Tibial nerve (tissue), 4 donors: ENCODE data around the gene CACNA1B. TPM values are rescaled to one million over a fixed set of nuclear protein-coding genes. Genes with fewer than 3 reads are reported as not detected.

Experiments
- DNase-seq, 2 donors: peaks; one replicate each; pipeline ENCODE4 v3.0.0-alpha.2; 2019; ENCODE audit warnings: low spot score in 2 of 2
- H3K27ac ChIP-seq, 4 donors: fragments of 200-600 bp; sonication (generic) in 3 of 4; one replicate each; pipeline ENCODE4 v1.5.1; 2017 to 2019; ENCODE audit warnings: mild to moderate bottlenecking in 1 of 4
- H3K27me3 ChIP-seq, 2 donors: fragments of 200-600 bp; sonication (generic) in 1 of 2; one replicate each; pipeline versions ENCODE4 v1.5.1 to v1.6.0; 2017 to 2019
- H3K36me3 ChIP-seq, 3 donors: fragments of 200-600 bp; sonication (generic); one replicate each; pipeline ENCODE4 v1.5.1; 2018 to 2019
- H3K4me1 ChIP-seq, 4 donors: fragments of 200-600 bp; sonication (generic) in 3 of 4; one replicate each; pipeline ENCODE4 v1.5.1; 2017 to 2019
- H3K4me3 ChIP-seq, 4 donors: fragments of 200-600 bp; sonication (generic) in 3 of 4; one replicate each; pipeline ENCODE4 v1.5.1; 2017 to 2019; ENCODE audit warnings: mild to moderate bottlenecking in 1 of 4, moderate library complexity in 1 of 4
- H3K9me3 ChIP-seq, 4 donors: fragments of 200-600 bp; sonication (generic) in 3 of 4; one replicate each; pipeline ENCODE4 v1.5.1; 2017 to 2019
- EP300 ChIP-seq, 2 donors: sonication (generic); formaldehyde crosslinking; IDR thresholded peaks; one replicate each; pipeline ENCODE4 v1.6.1; 2017; ENCODE audit warnings: antibody characterized with exemption in 2 of 2, mild to moderate bottlenecking in 1 of 2
- POLR2A ChIP-seq, 2 donors: fragments of 450-650 bp; IDR thresholded peaks; one replicate each; pipeline ENCODE4 v1.6.1; 2017; ENCODE audit warnings: antibody characterized with exemption in 2 of 2, mild to moderate bottlenecking in 2 of 2, moderate library complexity in 2 of 2
- WGBS, 2 donors: methylation state at CpG; one replicate each; pipeline ENCODE4 v1.1.5; 2018; 5-methylcytosine and 5-hydroxymethylcytosine counted together
- total RNA-seq, 4 donors: library from RNA; depleted of rRNA; stranded (reverse); fragments of >200 nt; gene quantifications; one replicate each; pipeline ENCODE4 v1.1.0, GENCODE V29; 2016
- TF ChIP-seq, protein P1 (sequence below), 5 experiments: fragments of 200-600 bp in 3 of 5; fragments of 450-650 bp in 2 of 5; sonication (generic) in 3 of 5; IDR thresholded peaks; one replicate each; pipeline ENCODE4 v1.5.1; 2016 to 2019; ENCODE audit warnings: antibody characterized with exemption in 5 of 5, mild to moderate bottlenecking in 3 of 5, moderate library complexity in 2 of 5

The CACNA1B gene
- total RNA-seq, 4 donors from 2014 or later = under 0.01 TPM; not detected in 2

DNA sequence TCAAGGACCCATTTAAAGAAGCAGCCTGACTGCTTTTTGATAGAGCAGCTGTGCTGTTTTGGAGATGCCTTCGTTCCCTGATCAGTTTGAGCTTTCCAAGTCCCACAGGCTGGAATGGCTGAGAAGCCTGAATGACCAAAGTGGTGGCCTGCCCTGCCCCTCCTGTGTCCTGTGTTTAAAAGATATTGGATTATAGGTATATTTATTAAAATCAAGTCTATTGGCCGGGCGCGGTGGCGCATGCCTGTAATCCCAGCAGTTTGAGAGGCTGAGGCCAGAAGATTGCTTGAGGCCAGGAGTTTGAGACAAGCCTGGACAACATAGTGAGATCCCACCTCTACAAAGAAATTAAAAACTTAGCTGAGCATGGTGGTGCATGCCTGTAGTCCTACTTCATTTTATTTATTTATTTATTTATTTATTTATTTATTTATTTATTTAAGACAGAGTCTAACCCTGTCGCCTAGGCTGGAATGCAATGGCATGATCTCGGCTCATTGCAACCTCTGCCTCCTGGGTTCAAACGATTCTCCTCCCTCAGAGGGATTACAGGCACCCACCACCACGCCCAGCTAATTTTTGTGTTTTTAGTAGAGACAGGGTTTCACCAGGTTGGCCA lies 87.7 kb downstream of the CACNA1B start:
- TF ChIP-seq POLR2A (IDR thresholded peaks at IDR 0.05) = no peak
- no peak for TF ChIP-seq EP300 (IDR thresholded peaks at IDR 0.05)
- TF ChIP-seq, protein P1, sequence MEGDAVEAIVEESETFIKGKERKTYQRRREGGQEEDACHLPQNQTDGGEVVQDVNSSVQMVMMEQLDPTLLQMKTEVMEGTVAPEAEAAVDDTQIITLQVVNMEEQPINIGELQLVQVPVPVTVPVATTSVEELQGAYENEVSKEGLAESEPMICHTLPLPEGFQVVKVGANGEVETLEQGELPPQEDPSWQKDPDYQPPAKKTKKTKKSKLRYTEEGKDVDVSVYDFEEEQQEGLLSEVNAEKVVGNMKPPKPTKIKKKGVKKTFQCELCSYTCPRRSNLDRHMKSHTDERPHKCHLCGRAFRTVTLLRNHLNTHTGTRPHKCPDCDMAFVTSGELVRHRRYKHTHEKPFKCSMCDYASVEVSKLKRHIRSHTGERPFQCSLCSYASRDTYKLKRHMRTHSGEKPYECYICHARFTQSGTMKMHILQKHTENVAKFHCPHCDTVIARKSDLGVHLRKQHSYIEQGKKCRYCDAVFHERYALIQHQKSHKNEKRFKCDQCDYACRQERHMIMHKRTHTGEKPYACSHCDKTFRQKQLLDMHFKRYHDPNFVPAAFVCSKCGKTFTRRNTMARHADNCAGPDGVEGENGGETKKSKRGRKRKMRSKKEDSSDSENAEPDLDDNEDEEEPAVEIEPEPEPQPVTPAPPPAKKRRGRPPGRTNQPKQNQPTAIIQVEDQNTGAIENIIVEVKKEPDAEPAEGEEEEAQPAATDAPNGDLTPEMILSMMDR (IDR thresholded peaks at IDR 0.05) = no peak
- Histone ChIP-seq H3K4me1 (no peaks in the 10 kb centered on the region), H3K27me3 (no peaks in the 10 kb centered on the region), H3K36me3 (no peaks in the 10 kb centered on the region), H3K9me3 (peaks cover 0 to 12% (median 0%) of the 10 kb centered on the region in 4 donors), H3K27ac (no peak overlapping the region), H3K4me3 (no peak overlapping the region)
- DNase-seq = no peak
- WGBS, 2 donors = 94 to 95% methylated on average over 9 of the region's 9 CpGs

DNA sequence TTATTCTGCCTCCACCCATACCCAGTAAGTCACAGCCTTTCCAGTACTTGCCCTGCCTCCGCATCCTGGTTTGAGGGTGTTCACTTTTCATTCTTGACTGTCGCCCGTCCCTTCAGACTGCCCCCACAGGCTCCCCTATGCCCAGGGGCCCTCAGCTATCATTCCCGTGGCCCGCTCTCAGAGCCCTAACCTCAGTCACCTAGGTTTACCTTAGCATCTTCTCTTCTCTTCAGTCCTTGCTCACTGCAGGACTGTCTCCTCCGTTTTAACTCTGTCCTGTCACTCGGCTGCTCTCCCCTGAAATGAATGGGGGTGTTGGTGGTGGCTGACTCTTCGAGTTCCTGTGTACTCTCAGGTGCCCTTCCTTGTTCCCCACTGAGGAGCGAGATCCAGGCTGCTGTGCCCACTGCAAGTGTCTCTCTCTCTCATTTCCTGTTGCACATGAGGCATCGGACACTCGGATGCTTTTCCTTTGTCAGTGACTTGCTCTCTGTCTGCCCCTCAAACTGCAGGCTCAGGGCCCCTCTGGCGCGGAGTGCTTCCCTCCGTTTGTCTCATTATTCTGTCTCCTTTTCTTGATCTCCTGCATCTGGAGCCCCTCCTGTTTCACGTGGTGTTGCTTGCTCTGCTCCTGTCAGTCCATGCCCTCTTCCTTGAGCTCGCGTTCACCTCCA lies 89.8 kb downstream of the CACNA1B start:
- Histone ChIP-seq H3K36me3 (no peaks in the 10 kb centered on the region), H3K4me3 (no peak overlapping the region), H3K27me3 (no peaks in the 10 kb centered on the region), H3K9me3 (peaks cover 0 to 12% (median 0%) of the 10 kb centered on the region in 4 donors), H3K4me1 (no peaks in the 10 kb centered on the region), H3K27ac (no peak overlapping the region)
- no peak for TF ChIP-seq POLR2A (IDR thresholded peaks at IDR 0.05)
- TF ChIP-seq, protein P1 (IDR thresholded peaks at IDR 0.05) = no peak
- TF ChIP-seq EP300 (IDR thresholded peaks at IDR 0.05) = no peak
- no peak for DNase-seq
- WGBS, 2 donors = 64 to 66% methylated on average over 17 of the region's 17 CpGs

DNA sequence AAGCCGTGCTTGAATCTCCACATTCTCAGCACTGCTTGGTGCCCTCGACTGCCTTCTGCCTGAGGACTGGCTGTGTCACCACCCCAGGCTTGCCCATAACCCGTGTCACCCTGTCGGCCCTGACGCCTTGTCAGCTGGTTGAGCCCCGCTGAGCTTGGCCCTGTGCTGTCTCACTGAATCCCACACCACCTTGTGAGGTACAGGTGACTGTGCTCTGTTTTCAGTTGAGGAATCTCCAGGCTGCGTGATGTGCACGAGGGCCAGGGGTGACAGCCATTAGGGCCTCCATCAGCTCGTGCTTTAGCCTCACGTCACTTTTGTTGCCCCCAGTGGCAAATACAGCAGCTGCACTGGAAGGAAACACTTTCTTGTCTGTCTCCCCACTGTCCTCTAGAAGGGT lies 90.7 kb downstream of the CACNA1B start:
- TF ChIP-seq EP300 (IDR thresholded peaks at IDR 0.05) (no peak), POLR2A (IDR thresholded peaks at IDR 0.05) (no peak)
- TF ChIP-seq, protein P1 (IDR thresholded peaks at IDR 0.05) = no peak
- 59 to 69% methylated on average over 10 of the region's 10 CpGs for WGBS, 2 donors
- H3K36me3 ChIP-seq = no peaks in the 10 kb centered on the region
- H3K27me3 ChIP-seq = no peaks in the 10 kb centered on the region
- H3K4me3 ChIP-seq = no peak overlapping the region
- H3K27ac ChIP-seq = no peak overlapping the region
- no peak for DNase-seq
- H3K9me3 ChIP-seq = peaks cover 0 to 8% (median 0%) of the 10 kb centered on the region in 4 donors
- no peaks in the 10 kb centered on the region for H3K4me1 ChIP-seq

DNA sequence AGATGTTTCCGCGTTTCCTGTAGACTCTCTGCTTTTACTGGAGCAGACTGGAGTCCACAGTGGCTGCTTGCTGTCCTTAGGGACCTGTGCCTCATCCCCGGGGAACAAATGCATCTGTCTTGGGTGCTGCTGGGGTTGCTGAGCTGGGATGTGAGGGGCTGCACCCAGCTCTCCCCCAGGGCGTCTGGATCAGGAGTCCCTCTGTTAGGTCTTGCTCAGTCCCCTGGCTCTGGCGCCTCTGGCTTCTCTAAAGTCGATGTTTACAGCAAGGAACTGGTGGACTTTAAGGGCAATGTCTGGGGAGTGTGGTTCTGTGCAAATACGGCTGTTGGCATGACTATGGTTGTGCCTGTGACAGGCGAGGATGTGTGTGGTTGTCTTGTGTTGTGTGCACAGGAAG lies 91.4 kb downstream of the CACNA1B start:
- 61 to 74% methylated on average over 7 to 8 of the region's 8 CpGs for WGBS, 2 donors
- Histone ChIP-seq H3K4me1 (no peaks in the 10 kb centered on the region), H3K27me3 (no peaks in the 10 kb centered on the region), H3K4me3 (no peak overlapping the region), H3K27ac (no peak overlapping the region), H3K36me3 (no peaks in the 10 kb centered on the region), H3K9me3 (peaks cover 0 to under 1% (median 0%) of the 10 kb centered on the region in 4 donors)
- DNase-seq = no peak
- TF ChIP-seq EP300 (IDR thresholded peaks at IDR 0.05) (no peak), POLR2A (IDR thresholded peaks at IDR 0.05) (no peak)

DNA sequence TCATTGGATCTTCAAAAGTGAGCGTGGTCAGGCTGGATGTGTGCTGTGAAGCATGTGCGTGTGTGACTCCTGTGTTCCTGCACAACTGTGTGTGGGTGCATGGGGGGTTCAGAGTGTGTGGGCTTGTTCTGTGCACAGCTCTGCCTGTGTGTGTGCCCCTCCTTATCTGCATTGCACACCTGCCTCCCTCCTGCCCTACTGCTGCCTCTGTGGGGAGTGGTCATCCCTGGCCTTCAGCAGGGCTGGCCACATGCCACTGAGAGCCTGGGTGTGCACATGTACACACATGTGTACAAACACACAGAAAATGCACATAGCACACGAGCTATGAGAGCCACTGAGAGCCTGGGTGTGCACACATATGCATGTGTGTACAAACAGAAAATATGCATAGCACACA lies 92.1 kb downstream of the CACNA1B start:
- WGBS, 2 donors = 83 to 85% methylated on average over 3 of the region's 3 CpGs
- no peaks in the 10 kb centered on the region for H3K9me3 ChIP-seq
- H3K36me3 ChIP-seq = no peaks in the 10 kb centered on the region
- no peak overlapping the region for H3K27ac ChIP-seq
- H3K4me1 ChIP-seq = no peaks in the 10 kb centered on the region
- TF ChIP-seq POLR2A (IDR thresholded peaks at IDR 0.05) (no peak), EP300 (IDR thresholded peaks at IDR 0.05) (no peak)
- TF ChIP-seq, protein P1 (IDR thresholded peaks at IDR 0.05) = no peak
- H3K27me3 ChIP-seq = no peaks in the 10 kb centered on the region
- H3K4me3 ChIP-seq = no peak overlapping the region
- no peak for DNase-seq
